NCI-H2029 treated with DMSO at 0.1 percent for 48 hours (cell line): ENCODE results near the gene NDUFS7.

Source experiments
- DNase-seq: peaks from one replicate; lab custom pipeline; 2025; lab: John Stamatoyannopoulos, UW

The NDUFS7 gene

DNA sequence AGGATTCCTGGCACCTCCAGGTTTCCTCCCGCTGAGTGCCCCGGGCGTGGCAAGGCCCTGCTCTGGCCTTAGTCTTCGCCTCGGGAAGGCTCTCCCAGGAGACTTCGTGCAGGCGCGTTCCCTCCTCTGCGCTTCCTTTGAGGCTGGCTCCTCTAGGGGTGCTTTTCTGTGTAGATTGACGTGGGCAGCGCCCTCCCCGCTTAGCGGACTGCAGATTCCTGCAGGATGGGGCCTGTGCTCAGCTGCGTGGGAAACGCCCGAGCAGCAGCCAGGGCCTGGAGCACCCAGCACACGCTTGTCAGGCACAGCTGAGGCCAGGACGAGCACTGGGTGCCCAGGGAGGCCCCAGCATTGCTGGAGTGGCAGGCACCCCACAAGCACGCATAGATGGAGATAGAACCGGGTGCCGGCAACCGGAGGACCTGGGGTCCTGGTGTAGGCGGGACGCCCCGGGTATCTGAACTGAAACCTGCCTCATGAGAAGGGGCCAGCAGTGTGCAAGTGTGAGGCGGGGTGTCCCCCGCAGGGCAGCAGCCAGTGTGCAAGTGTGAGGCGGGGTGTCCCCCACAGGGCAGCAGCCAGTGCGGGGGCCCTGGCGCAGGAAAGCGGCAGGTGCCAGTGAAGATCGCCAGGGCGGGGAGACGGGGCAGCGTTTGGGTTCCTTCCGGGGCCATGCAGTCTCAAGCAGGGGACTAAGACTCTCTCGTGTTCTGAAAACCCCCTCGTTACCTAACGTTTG is 3.4 kb downstream of the NDUFS7 start:
- DNase-seq, result no peak

DNA sequence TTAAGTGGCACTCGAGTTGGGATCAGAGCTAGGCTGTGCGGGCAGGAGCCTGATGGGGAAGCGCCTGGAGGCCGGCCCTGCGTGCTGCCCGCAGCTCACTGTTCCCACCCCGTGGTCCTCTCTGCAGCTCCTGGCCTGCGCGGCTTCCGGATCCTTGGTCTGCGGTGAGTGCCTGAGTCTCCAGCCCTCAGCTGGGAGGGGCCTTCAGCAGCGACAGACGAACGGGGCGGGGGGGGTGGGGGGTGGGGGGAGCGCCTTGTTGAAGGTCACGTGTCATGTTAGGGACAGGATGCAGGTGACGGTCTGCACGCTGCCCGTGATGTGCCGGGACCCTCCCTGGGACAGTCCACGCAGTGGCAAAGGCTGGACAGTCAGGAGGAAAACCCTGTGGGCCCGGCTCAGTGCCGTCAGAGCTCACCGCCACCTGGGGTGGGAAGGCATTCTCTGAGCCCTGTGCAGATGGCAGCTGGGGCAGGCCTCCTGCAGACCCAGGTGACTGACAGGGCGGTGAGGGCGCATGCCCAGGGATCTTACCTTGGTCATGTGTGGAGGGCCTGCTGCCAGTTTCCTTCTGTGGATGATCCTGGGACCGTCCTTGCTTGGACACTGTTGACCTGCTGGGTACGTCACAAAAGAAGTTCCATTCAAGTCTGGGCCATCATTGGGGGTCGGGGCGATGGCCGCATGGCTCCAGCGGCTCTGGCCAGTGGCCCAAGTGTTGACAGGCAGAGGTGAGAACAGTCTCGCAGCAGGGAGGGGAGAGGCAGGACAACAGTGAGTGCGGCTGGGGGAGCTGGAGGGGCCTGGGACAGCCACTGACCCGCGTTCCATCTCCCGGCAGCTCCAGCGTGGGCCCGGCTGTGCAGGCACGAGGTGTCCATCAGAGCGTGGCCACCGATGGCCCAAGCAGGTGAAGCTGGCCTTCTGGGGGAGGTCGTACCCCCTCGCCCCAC is 4.3 kb downstream of the NDUFS7 start:
- no peak for DNase-seq

DNA sequence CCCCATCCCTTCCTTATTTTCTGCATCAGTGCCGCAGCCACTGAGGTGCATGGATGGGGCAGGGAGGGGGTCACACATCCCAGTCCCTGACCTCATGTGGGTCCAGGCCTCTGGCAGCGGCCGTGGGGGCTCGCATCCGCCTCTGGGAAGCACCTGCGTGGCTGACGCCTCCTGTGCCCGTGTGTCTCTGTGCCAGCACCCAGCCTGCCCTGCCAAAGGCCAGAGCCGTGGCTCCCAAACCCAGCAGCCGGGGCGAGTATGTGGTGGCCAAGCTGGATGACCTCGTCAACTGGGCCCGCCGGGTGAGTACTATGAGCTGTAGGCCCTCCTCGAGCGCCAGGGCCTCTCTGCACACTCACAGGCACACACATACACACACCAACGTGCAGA is 4.9 kb downstream of the NDUFS7 start:
- DNase-seq, result no peak

DNA sequence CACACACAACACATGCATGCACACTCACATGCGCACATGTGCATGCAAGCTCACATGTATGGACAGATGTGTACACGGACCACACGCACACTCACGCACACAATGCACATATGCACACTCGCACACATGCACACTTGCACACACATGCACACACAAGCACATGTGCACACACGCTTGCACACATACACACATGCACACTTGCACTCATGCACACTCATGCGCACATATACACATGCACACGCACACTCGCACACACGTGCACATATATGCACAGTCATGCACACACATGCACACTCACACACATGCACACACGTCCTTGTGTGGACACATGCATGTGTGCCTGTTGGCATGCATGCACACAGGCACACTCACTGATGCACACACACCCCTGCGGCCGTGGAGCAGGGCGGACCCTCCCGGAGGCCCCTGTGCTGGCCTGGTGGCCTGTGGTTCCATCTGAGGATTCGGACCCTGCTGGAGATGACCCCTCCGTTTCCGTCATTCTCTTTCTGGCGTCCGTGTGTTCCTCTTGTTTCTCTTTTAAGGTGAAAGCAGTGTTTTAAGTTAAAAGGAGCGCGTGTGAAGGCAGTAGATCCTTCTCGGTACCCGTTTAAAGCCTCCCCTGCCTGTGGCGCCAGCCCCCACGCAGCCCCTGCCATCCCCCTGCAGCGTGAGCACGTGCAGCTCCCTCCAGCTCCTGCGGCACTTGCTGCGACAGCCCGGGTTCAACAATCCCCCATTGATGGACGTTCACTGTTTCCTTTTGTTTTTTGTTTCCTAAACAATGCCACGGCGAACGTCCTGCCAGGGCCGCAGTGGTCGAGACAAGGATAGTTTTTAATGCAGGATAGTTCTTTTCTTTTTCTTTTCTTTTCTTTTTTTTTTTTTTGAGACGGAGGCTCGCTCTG is 5.6 kb downstream of the NDUFS7 start:
- DNase-seq, result no peak

DNA sequence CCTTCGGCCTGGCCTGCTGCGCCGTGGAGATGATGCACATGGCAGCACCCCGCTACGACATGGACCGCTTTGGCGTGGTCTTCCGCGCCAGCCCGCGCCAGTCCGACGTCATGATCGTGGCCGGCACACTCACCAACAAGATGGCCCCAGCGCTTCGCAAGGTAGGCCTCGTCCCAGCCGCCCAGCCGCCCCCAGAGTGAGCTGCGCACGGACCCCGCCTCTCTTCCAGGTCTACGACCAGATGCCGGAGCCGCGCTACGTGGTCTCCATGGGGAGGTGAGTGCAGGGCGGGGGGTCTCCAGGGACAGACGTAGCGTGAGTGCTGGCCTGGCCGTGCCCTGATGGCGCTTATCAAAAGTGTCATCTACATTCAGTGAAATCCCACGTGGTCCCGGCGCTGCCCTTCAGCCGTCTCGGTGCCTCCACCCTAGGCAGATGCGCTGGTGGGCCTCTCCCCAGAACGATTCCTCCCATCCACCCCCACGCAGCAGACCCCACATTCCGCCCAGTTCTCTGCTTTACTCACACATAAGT is 7.2 kb downstream of the NDUFS7 start:
- no peak for DNase-seq

DNA sequence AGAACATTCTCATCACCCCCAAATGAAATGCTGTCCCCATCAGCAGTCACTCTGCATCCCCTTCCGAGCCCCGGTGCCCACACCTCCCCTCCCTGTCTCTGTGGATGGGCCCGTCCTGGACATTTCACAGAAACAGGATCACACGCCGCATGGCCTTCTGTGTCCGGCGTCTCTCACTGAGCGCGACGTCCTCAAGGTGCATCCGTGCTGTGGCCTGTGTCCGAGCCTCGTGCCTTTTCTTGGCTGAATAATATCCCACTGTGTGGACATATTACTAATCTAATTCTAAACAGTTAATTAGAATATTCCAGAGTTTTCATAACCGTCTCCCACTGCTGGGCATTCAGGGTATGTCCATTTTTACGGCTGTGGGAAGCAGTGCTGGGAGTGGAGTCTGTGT is 8.7 kb downstream of the NDUFS7 start:
- DNase-seq, result no peak

DNA sequence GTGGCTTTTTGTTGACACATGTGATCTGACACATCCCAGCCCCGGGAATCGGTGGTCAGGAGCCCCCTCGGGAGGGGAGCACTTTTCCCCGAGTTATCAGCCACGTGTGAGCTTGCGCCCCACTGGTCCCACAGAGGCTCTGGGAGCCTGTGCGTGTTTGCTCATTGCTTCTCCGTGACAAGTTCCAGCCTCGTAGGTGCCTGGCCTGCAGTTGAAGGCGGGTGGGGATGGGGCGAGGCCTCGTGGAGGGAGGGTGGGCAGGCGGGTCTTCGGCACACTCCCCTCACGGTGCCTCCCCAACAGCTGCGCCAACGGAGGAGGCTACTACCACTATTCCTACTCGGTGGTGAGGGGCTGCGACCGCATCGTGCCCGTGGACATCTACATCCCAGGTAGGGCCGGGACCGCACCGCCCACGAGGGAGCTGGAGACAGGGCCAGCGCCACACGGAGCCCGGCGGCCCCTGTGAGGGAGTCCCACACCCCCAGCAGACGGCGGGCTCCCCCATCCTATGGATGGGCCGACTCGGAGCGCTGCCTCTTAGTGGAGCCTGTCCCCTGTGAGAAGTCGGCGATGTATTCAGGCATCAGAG is 9.3 kb downstream of the NDUFS7 start:
- DNase-seq, result no peak

DNA sequence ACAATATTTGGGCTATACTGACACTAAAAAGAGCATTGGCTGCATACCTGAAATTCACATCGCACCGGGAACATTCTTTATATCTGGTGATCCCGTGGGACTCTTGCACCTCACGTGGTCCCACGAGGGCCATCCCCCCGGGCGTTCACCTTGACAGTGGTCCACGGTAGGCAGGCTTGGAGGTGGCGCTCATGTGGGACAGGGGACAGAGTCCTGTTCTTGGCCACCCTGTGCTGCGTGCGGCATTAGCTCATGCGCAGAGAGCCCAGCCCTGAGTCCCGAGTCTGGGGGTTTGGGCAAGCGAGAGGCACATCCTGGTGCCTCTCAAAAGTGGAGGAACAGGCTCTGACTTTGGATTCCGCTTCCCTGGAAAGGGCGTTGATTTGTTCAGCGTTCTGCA is 10.1 kb downstream of the NDUFS7 start:
- no peak for DNase-seq

DNA sequence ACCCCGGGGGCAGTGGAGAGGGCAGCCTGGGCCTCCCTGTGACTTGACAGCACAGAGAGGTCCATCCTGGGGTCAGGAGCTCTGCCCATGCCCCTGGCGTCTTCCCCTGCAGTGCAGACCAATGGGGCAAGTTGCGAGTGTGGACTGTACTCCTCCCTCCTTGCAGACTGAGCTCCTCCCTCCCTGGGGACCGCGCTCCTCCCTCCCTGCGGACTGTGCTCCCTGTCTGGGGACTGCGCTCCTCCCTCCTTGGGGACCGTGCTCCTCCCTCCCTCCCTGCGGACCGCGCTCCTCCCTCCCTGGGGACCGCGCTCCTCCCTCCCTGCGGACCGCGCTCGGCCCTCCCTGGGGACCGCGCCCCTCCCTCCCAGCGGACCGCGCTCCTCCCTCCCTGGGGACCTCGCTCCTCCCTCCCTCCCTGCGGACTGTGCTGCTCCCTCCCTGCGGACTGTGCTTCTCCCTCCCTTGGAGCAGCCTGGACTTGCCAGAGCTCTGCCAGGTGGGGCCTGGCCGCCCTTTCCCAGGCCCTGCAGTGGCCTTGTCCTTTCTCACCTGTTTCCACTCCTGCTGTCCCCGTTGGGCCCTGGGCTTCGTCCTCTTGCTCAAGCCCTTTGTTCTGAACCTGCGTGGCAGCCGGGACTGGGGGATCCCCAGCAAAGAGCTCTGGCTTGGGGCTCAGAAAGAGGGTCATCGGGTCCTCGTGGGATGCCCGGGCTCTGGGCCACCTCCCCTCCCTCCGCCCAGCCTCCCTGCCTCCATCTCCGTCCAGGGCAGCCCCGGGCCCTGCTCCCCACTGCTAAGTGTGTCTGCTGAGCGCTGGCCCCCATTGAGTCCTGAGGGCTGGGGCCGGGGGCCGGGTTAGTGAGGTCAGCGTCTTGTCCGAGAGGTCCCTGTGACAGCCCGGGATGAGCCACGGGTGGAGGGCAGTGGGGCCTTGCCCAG is 10.8 kb downstream of the NDUFS7 start:
- no peak for DNase-seq

DNA sequence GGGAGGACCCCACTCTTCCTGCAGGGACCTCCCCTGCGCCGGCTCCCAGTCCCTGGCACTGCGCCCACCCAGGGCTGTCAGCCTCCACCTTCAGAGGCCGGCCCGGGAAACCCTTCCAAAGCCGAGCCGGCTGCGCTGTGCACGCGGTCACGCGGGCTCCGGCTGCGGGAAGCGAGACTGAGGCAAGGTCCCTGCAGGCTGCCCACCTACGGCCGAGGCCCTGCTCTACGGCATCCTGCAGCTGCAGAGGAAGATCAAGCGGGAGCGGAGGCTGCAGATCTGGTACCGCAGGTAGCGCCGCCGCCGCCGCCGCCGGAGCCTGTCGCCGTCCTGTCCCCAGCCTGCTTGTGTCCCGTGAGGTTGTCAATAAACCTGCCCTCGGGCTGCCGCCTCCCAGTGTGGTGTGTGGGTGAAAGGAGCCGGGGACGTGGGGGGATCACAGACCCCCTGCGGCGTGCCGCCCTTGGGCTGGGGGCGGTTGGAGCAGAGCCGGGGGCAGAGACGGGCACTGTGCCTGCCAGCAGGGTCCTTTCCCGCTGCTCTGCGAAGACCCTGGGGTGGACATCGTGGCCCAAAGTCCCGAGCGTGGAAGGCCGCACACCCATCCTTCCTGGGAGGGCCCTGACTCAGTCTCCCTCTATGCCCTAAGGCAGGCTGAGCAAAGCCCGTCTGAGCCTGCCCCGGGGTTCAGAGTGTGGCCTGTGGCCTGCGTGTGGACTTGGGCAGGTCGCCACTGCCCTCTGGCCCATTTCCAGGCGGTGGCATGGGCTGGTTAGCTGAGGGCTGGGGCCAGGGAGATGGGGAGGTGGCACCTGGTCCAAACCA is 11.7 kb downstream of the NDUFS7 start:
- DNase-seq, result no peak

DNA sequence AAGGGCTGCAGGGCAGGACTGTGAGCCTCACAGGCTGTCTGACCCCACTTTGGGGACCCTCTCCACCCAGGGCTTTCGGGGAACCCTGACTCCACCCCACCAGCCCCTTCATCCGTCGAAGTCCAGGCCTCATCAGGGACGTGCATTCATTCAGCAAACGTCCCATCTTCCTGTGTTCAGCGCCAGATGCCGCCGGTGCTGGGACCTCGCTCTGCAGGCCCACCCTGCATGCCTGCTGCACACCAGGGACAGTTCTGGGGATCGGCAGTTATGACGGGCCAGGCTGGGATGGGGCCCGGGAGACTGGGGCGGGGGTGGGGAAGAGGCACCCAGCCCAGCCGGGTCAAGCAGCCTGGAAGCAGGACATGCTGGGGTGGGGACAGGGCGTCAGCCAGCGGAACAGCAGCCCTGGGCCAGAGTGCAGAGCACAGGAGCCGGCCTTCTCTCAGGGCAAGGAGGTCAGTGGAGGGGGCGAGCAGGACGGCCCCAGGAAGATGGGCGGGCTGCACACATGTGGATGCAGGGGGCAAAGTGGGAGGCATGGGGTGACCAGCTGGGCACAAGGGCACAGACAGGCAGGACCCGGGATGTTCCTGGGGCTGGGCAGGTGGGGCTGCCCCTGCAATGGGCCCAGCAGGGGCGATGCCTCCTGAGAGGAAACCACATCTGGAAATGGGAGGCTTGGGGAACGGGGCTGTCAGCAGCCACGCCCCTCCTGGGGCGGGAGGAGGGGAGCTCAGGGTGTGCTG is 12.5 kb downstream of the NDUFS7 start:
- no peak for DNase-seq

DNA sequence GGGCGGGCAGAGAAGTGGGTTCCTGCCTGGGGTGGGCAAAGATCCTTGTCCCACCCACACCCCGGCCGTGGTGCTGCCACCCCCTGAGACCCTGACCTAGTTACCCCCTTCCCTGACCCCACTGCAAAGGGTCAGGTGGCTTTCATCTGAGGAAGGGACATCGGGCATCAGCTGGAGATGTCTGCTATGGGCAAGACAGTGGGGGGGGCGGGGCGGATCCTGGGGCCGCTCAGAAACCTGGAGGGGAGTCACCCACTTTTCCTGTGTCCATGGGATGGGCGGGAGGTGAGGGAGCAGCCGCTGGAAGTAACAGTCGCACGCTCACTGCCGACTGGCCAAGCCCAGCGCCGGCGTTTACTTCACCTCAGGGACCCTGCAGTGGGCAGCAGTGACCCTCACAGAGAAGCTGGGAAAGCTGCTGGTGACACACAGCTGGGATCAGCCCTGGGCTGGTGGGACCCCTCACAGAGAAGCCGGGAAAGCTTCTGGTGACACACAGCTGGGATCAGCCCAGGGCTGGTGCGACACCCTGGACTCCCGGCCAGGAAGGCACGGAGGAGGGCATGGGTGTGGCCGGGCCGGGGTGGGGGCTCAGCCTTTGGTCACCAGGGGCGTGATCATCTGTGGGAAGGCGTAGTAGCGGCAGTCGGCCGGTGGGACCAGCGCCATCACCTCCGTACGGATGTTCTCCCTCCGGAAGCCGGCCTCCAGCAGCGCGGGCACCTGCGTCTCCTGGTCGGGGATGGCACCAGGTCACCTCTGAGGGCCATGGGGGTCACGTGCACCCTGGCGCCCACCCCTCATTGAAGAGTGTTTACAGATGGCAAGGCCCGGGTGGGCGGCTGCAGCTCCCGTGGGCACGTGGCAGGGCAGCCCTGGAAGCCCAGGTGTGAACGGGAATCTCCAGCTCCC is 13.3 kb downstream of the NDUFS7 start:
- DNase-seq, result no peak

DNA sequence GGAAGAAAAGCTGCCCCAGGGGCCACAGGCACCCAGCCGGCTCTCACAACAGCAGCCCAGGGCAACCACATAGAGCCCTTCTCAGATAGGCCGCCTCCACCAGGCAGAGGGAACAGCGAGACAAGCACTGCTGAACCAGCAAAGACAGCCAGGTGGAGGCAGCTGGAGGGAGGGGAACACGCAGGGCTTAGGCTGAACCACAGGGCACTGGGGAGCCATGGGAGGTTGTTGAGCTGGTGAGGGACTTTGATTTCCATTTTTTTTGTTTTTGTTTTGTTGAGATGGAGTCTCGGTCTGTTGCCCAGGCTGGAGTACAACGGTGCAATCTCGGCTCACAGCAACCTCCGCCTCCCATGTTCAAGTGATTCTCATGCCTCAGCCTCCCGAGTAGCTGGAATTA is 14.1 kb downstream of the NDUFS7 start:
- DNase-seq, result no peak

DNA sequence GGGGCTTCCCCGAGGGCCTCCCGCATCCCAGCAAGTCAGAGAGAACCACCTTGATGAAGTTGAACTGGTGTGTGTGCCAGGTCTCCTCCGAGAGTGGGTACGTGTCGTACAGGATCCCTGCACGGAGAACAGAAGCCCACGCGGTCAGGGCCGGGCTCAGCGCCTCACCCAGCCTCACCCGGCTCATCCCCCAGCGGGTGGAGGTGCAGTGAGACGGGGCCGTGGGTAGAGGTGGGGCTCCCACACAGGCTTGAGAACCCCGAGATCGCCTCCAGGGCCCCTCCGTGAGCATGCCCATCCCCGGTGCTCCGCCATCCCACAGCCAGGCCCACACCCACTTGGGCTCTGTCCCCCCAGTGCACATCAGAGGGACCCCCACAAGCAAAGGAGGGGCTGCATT is 15.4 kb downstream of the NDUFS7 start:
- no peak for DNase-seq

DNA sequence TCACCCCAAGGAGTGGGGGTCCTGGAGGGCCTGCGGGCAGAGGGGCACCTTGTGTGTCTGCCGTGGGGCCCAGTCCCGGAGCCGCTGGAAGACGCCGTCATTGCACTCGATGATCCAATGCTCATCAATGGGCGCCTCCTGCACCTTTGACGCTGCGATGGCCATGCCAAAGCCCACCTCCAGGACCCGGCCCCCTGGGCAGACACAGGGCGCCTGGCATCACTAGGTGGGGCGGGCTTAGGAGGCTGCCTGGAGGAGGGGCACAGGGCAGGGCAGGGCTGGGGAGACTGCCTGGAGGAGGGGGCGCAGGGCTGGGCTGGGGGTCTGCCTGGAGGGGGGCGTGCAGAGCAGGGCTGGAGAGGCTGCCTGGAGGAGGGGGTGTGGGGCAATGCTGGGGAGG is 16.0 kb downstream of the NDUFS7 start:
- no peak for DNase-seq

DNA sequence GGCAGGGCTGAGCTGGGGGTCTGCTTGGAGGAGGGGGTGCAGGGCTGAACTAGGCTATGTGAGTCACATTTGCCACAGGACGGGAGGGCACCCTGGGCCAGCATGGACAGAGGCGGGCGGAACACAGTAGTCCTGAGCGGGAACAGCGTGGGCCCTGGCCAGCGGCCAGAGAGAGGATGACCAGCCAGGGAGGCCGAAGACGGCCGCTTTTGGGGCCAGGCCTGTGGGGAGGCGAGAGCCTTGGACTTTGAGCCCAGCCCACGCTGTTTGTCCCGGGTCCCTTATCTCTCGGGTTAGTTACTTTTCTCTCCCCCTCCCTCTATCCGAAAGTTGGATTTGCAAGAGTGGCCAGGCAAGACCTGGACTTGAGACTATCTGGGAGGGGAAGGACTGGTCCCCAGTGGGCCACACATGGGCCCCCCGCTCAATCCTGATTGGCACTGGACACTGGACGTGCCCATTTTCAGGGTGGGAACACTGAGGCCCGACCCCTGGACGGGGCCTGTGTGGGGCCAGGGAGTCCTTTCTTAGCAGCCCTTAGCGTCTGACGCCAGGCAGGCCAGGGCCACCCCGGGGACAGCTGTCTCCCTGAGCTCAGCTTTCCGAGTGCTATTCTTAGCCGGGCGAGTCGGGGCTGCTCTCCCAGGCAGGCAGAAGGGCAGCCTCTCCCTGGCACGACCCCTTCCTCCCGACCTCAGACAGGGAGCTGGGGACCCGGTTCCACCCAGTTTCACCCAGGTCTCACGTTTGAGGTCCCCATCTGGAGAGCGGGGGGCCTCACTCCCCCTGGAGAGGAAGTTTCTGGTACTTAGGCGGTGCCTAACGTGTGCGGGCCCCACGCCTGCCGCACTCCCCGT is 16.8 kb downstream of the NDUFS7 start:
- DNase-seq, result no peak
